ENCODE results near the gene ACIN1. TPM values are rescaled to one million over a fixed set of nuclear protein-coding genes. Genes with fewer than 3 reads are reported as not detected.

The ACIN1 gene
- total RNA-seq, 2 donors from 2014 or later: 314 to 367 TPM

- H3K36me3 Mint-ChIP-seq (ENCODE audit: low read depth): peaks cover 60% of the 10 kb centered on the region
These were observed 34.2 kb downstream of the ACIN1 start for GRCh38 chr14:23060536-23061260.

GRCh38 chr14:23058654-23059504 is 36.1 kb downstream of the ACIN1 start:
- no peaks in the 10 kb centered on the region for H3K9me3 Mint-ChIP-seq
- Histone ChIP-seq H3K9me3 (ENCODE audit: control insufficient read depth, low read length) (no peaks in the 10 kb centered on the region), H3K4me3 (ENCODE audit: low read length) (no peak overlapping the region), H3K9ac (ENCODE audit: extremely low read depth, low read length, poor library complexity, severe bottlenecking) (no peak overlapping the region), H3K36me3 (ENCODE audit: control insufficient read depth, insufficient read depth, low read length) (peaks cover 51% of the 10 kb centered on the region), H3K27ac (ENCODE audit: low read depth, low read length) (no peak overlapping the region), H3K27me3 (ENCODE audit: control insufficient read depth, insufficient read depth, low read length, poor library complexity, severe bottlenecking) (no peaks in the 10 kb centered on the region), H3K4me1 (ENCODE audit: control insufficient read depth, insufficient read depth, low read length) (no peaks in the 10 kb centered on the region)
- peaks cover 45% of the 10 kb centered on the region for H3K36me3 Mint-ChIP-seq (ENCODE audit: low read depth)
- no peaks in the 10 kb centered on the region for H3K27me3 Mint-ChIP-seq (ENCODE audit: insufficient read depth)
- 93 to 95% methylated on average over 27 to 32 of the region's 32 CpGs for WGBS, 2 experiments (ENCODE audit: insufficient coverage in 1 of 2, insufficient read length in 1 of 2)
- DNase-seq: no peak
- H3K4me1 Mint-ChIP-seq: peaks cover 10% of the 10 kb centered on the region
- H3K27ac Mint-ChIP-seq: no peak overlapping the region
- no peak overlapping the region for H3K4me3 Mint-ChIP-seq
- TF ChIP-seq CTCF (conservative IDR thresholded peaks at IDR 0.05): no peak

More at GRCh38 chr14:23060536-23061260, 34.2 kb downstream of the ACIN1 start:
- Histone ChIP-seq H3K27ac (ENCODE audit: low read depth, low read length) (no peak overlapping the region), H3K4me1 (ENCODE audit: control insufficient read depth, insufficient read depth, low read length) (no peaks in the 10 kb centered on the region), H3K9ac (ENCODE audit: extremely low read depth, low read length, poor library complexity, severe bottlenecking) (no peak overlapping the region), H3K9me3 (ENCODE audit: control insufficient read depth, low read length) (no peaks in the 10 kb centered on the region), H3K4me3 (ENCODE audit: low read length) (no peak overlapping the region), H3K36me3 (ENCODE audit: control insufficient read depth, insufficient read depth, low read length) (peaks cover 67% of the 10 kb centered on the region), H3K27me3 (ENCODE audit: control insufficient read depth, insufficient read depth, low read length, poor library complexity, severe bottlenecking) (no peaks in the 10 kb centered on the region)
- no peak for DNase-seq
- Mint-ChIP-seq H3K9me3 (no peaks in the 10 kb centered on the region), H3K27ac (peak overlapping the region; percentile 74), H3K4me1 (peaks cover 13% of the 10 kb centered on the region), H3K4me3 (no peak overlapping the region), H3K27me3 (ENCODE audit: insufficient read depth) (no peaks in the 10 kb centered on the region)
- 96% methylated on average over 15 to 17 of the region's 17 CpGs for WGBS, 2 experiments (ENCODE audit: insufficient coverage in 1 of 2, insufficient read length in 1 of 2)
- no peak for TF ChIP-seq CTCF (conservative IDR thresholded peaks at IDR 0.05)

- H3K27me3 Mint-ChIP-seq (ENCODE audit: insufficient read depth): no peaks in the 10 kb centered on the region
- peak; percentile 98 for TF ChIP-seq CTCF (conservative IDR thresholded peaks at IDR 0.05)
- peak overlapping the region; percentile 73 for H3K4me3 Mint-ChIP-seq
- peaks cover 41% of the 10 kb centered on the region for H3K36me3 Mint-ChIP-seq (ENCODE audit: low read depth)
- DNase-seq: peak; percentile 98
- peak overlapping the region; percentile 91 for H3K27ac Mint-ChIP-seq
- peak overlapping the region; percentile 38 for H3K9ac ChIP-seq (ENCODE audit: extremely low read depth, low read length, poor library complexity, severe bottlenecking)
- no peaks in the 10 kb centered on the region for H3K9me3 Mint-ChIP-seq
- H3K4me1 Mint-ChIP-seq: peaks cover 9% of the 10 kb centered on the region
- no peaks in the 10 kb centered on the region for H3K9me3 ChIP-seq (ENCODE audit: control insufficient read depth, low read length)
- H3K27me3 ChIP-seq (ENCODE audit: control insufficient read depth, insufficient read depth, low read length, poor library complexity, severe bottlenecking): no peaks in the 10 kb centered on the region
- peak overlapping the region; percentile 90 for H3K27ac ChIP-seq (ENCODE audit: low read depth, low read length)
- 1 to 3% methylated on average over 32 to 51 of the region's 51 CpGs for WGBS, 2 experiments (ENCODE audit: insufficient coverage in 1 of 2, insufficient read length in 1 of 2)
- H3K4me3 ChIP-seq (ENCODE audit: low read length): peak overlapping the region; percentile 77
- no peaks in the 10 kb centered on the region for H3K4me1 ChIP-seq (ENCODE audit: control insufficient read depth, insufficient read depth, low read length)
- peaks cover 47% of the 10 kb centered on the region for H3K36me3 ChIP-seq (ENCODE audit: control insufficient read depth, insufficient read depth, low read length)
These were observed 36.9 kb downstream of the ACIN1 start for GRCh38 chr14:23057757-23058653.

All from endodermal cell (in vitro differentiated cells).